NCI-H526 treated with DMSO at 0.1 percent for 48 hours (cell line): ENCODE data around the gene FMN1.
A peak's percentile ranks its signal among the peaks of the same experiment; 100 is the strongest.

ENCODE experiments used
- DNase-seq: peaks from one replicate; lab custom pipeline; 2025; lab: John Stamatoyannopoulos, UW

FMN1 gene

DNA sequence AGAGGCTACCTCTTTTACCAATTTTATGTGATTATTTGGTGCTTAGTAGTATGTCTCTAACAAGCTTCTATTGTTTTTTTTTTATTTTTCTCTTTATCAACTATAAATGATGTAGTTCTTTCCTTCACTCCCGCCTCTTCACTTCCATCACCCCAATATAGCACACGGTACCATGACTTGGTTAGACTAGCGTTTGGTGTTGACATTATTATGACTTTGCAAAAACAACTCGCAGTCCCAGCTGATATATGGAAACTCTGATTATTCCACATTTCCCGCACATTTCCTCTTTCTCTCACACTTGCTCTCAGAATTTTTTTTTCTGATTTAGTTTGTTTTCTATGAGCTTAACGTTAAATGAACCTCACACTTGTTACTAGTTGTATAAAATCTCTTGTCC lies 314.5 kb downstream of the FMN1 start:
- no peak for DNase-seq

DNA sequence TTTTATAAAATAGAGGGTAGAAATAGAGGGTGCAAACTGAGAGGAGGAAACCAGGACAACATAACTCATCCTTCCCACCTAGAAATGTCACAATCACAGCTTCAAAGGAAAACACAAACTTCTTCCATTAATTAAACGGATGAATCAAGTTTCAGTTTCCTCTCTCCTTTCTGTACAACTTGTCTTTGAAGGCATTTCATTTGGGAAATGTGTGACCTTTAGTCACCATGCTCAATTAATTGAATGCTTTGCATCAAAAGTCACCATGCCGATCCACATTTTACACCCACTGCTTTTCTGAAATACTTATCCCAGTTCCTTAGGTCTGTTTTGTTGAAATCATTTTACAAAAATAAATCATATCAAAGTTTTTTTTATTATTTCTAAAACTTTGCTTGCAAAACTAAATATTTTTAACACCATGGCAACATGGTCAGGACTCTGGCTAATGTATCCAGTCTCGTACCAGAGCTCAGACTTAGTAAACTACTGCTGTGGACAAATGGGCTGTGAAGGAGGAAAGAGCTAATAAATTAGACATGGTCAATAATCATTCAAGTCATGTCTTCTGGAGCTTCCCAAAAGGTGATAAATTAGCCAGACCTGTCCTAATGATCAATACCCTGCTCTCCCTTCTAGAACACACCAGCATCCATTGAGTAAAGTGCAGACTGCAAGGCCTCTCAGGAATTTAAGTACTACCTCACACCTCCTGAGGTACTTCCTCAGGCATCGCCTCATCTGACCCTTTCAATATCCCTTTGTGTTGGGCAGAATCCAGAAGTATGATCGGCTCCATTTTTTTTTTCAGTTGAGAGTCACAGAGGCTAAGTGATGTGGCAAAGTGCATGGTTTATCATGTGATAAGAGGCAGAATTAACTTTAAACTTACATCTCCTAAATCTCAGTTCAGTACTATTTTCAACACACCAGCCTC lies 315.4 kb downstream of the FMN1 start:
- no peak for DNase-seq

DNA sequence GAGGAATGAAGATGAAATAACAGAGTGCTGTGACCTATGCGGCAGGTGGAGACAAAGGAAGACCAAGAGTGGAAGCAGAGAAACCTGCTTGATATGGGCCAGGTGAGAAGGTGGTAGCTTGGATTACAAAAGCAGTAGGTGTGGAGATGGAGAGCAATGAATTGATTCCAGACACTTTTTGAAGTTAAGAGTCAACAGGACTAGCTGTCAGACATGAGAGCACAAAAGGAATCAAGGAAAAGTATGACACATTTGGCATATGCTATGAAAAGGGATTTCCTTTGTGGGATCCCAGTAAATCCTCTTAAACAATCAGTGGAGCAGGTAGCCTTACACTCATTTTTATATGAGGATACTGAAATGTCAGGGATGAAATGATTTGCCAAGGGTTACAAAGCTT lies 316.2 kb downstream of the FMN1 start:
- no peak for DNase-seq

DNA sequence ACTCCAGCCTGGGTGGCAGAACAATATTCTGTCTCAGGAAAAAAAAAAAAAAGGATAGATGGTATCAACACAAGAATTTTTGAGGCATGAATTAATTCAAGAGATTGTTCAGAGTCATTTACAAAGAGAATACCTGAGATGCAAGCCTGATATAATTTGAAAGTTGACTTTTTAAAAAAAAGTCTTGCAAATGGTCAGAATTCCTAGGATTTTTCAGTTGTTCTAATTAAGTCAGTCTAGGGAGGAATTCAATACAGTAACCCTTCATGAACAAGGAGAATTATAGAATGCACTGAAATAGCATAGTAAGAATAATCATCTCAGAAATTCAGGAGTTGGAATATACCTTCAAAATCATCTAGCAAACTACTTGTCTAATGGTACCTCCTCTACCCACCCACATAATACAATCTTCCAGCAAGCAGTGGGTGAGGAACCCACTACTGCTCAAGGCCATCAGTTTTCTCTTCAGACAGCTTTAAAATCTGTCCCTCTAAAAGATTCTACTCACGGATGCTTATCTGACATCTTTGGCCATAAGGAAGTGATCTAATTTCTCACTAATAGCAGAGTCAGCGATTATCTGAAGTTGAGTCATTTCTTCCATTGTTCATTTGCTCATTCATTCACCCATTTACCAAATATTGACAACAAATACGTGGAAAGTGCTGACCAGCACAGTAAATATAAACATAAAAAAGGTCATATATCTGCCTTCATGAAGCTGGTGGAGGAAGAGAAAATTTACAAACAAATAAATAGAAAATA lies 317.1 kb downstream of the FMN1 start:
- DNase-seq: no peak

DNA sequence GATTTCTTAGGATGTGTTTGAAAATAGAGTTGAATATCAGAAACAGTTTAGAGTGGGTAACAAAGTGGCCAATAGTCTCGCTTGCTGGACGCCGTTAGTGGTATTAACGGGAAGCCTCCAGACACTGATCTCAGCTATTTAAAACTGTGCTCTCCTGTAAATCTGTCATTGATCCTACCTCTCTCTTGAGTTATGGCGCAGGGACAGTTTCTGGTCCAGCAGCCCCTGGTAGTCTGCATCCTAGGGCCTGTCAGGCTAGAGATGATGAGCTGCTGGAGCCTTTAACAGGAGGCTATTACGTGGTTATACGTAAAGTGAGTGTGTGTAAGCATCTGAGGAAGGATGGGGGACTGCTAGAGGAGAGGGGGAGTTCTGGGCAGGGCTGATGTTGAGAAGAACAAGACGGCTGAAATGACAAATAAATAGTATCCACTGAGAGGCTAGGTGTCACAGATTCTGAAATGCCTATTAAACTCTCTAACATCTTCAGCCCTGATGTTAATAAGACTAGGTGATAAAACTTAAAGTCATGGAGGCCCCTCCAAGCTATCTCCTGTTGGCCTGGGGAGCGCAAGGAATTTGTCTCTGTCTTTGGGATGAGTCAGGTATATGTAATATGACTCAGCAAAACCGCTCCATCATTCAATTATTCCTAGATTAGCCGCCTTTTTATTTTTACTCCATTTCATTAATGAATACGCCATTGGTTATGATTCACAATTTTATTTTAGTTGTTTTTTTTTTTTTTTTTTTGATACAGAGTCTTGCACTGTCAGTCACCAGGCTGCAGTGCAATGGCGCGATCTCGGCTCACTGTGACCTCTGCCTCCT lies 321.0 kb downstream of the FMN1 start:
- DNase-seq: no peak

DNA sequence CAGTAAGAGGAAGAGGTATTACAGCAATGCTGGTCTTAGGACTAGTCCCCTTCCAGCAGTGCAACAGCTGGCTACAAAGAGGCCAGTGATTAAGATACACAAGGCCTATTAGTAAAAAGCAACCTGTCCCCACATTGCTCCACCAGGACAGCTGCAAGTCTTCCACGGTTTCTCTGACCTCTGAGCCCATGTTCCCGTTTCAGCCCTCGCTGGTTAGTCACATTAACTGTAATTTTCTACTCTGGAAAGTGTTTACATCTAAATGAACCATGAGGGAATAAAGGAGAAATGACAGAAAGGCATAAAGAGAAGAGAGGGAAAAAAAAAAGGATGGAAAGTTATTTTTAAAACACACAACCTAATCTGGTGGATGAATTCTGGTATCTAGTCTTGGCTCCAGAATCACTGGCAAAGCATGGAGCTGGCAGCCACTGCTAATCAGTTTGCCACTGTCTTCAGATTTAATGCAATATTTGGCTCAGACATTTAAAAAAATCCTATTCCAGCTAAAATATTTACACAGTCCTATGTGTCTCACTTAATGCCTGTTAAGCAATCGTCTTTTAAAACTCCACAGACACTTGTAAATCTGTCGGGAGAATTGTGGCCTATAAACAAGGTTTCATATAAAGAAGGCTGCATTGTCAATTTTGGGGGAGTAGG lies 321.8 kb downstream of the FMN1 start:
- no peak for DNase-seq

DNA sequence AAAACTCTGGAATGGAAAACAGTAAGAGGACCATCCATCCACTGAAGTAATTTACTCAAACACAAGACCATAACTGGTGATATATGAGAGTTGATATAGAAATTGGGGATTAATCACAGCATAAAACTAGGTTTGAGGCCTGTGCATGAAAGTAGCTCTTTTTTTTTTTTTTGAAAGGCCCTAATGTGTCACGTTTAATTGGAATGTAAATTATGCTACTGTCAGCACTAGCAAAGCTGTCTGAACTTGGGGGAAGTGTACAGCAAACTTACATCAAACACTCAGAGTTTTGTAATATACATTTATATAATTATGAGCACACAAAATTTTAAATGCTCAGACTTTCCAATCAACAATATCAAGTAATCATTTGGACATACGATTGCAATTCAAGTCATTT lies 322.6 kb downstream of the FMN1 start:
- no peak for DNase-seq

DNA sequence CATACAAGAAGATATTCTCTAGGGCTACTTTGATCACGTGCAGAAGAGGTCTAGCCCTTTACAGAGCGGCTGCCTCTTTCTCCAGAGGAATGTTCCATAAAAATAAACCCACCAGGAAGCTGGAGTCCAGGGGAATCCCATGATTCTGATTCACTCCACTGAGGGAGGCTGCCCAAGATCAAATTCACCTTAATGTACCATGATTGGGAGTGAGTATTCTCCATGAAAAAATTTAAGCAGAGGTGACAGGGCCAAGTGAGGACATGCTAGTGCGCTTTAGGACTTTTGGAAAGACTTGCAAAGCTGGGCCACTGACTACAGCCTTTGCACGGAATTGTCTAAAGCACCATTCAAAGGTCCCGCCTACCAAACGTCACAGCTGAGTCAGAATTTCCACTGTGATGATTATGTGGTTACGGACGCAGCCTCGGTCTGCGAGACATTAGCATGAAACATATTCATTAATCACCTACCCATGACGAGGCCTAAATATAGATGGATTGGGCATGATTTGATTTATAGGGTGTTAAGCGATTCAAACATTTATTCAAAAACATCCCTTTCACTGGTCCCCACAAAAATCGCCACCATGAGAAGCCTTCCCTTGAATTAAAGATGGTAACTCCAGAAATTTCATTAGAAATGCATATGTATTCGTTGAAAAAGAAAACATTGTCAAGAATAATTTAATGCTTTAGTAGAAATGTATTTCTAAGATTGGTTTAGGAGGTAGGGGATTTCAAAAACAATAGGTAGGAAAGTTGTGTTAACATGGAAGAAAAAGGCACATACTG lies 324.1 kb downstream of the FMN1 start:
- no peak for DNase-seq

DNA sequence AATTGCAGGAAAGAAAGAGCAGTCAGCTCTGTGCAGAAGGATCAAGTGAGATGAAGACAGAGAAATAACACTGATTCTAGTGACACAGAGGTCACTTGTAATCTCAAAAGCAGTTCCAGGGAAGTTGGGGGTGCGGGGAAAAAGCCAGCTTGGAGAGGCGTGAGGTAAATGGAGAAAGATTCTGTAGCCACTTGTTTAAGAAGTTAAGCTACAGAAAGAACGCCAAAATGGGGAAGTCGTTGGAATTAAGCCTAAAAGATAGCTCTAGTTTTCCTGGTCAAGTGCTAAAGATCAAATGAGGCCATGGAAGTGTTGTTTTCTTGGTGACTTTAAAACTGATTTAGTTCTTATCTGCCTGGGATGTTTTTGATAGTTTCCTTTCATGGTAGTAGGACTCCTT lies 324.7 kb downstream of the FMN1 start:
- DNase-seq: no peak

DNA sequence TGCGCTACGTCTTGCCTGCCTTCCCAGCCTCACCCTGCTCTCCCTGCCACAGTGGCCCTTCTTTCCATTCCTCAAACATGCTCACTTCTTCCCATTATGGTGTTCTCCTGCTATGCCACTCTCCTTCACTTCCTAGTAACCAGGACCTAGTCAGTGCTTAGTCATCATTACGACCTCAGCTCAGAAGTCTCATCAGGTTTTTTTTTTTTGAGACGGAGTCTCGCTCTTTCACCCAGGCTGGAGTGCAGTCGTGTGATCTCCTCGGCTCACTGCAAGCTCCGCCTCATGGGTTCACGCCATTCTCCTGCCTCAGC lies 327.2 kb downstream of the FMN1 start:
- no peak for DNase-seq

DNA sequence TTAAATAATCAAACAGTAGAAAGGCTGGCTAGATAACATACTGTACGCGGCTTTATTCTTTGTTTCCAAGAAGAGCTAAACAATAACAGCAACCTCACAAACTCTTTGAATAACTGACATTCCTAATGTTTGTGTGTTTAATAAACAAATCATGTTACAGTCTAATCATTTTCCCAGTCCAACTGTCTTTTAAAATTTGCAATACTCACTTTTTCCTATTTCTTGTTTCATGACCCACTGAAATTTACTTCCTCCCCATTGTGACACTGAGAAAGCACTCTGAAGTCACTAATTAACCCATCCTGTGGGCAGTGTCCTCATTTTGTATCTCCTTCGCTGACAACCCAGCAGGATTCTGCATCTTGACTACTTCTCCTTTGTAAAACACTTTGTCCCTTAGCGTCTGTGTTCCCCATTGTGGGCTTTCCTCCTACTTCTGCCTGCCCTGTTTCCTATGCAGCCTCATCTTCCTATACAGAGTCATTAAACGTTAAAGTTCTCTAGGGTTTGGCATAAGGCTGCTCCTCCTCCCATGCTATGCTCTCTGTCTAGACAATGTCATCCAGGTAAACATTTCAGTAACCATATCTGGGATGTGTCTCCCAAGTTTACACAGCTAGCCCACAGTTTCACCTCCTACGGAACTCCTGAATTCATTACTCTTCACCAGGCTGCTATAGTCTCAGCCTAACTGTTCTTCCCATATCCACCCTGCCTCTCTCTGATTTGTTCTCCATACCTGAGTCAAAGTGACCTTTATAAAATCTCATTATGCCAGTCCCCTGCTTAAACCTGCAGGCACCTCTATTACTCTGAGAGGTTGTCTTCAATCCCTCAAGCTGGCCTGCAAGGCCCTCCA lies 327.8 kb downstream of the FMN1 start:
- peak; percentile 96 for DNase-seq

DNA sequence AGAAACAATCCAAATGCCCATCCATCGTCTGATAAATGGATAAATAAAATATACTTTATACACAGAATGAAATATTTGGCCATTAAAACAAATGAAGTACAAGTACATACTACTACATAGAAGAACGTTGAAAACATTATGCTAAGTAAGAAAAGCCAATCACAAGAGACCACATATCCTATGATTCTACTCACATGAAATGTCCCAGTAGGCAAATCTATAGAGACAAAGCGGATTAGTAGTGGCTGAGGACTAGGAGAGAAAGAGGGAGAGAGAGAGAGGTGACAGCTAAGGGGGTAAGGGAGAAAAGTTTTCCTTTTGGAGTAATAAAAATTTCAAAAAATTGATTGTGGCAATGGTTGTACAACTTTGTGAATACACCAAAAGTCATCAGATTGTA lies 329.7 kb downstream of the FMN1 start:
- peak; percentile 47 for DNase-seq

DNA sequence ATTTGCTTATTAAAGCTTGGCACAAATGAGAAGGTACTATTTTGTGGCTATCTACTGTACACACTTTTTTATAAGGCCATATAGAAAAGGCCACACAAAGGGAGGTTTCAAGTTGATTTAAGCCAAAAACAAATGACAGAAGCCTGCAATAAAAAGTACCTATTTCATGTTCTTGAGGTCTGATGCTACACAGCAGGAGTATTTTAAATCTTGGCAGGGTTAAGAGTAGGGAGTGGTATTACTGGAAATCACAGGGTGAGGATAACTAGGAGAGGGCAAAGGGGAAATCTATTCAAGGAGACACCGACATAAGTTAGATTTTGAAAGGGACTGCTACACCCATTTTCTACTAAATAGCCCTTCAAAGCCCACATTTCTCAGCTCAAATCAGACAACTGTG lies 330.5 kb downstream of the FMN1 start:
- DNase-seq: no peak

DNA sequence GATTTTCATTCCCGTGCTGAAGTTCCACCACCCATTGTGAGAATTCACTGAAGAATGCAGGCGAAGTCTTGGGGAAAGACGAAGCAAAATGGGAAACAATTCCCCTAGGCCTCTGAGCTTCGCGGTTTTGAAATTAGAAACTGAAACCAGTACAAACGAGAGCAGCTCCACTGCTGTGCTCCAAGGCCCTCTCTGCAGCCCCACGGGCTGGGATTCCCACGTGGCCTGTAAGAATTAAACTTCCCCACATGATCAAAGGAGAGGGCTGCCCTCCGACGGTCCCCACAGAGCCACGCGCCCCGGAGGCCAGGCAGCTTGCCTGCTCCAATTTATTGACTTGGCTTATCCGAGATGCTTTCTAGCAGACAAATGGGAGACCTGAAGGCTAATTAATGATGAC lies 332.8 kb downstream of the FMN1 start:
- no peak for DNase-seq

DNA sequence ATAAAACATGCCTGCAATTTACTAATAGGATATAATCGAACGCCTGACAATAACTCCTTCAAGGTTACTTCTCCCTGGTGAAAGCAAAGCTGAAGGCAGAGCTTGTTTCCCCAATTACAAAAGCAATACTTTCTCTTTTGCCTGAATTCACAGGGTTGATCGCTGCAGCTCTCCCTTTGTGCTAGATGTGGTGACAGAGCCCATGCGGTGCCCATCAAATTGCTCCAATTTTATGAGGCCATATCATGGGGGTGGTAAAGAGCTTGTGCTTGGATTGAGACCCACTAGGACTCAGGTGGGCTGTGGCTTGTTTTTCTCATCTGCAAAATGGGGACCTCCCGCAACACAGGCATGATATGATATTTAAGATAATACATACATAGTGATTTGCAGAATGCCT lies 333.3 kb downstream of the FMN1 start:
- DNase-seq: no peak

DNA sequence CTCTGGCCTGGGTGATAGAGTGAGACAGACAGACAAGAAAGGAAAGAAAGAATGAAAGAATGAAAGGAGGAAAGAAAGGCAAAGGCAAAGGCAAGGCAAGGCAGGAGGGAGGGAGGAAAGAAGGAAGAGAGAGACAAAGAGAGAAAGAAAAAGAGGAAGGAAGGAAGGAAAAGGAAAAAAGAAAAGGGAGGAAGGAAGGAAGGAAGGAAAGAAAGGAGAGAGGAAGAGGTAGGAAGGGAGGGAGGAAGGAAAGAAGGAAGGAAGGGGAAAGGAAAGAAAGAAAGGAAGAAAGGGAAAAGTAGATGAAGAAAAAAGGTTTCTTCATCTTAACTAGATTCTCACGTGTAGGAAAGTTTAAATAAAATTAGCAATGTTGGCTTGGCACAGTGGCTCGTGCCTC lies 334.5 kb downstream of the FMN1 start:
- no peak for DNase-seq

DNA sequence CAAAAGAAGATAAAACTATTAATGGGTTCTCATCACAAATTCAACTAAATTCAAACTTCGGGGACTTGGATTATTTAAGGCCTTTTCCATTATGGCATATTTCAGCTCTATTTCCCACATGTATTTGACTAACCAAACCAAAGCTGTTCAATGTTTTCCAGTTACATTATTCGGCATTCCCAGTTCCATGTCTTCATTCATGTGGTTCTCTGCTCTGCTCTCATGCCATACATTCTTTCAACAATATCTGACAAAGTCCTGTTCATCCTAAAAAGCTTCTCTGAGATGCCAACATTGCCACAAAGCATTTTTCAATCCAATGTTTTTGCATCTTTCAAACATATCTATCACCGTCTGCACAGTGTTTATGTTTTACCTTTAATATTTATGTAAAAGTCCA lies 335.3 kb downstream of the FMN1 start:
- no peak for DNase-seq

DNA sequence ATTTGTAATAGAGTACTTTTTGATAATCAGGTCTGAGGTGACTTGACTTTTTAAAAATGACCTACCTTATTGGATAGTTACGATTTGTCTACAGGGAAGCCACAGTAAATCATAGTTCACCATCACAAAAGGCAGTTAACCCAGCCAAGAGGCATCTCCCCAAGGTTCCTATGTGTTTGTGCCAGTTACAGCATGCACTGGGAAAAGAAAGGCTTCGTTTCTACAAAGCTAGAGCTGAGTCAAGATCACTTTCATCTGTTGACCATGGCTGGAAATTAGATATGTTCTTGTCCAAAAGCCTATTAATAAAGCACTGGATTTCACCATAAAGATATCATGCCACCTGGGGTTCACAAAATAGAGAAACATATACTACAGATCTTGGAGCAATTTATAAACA lies 336.8 kb downstream of the FMN1 start:
- no peak for DNase-seq

DNA sequence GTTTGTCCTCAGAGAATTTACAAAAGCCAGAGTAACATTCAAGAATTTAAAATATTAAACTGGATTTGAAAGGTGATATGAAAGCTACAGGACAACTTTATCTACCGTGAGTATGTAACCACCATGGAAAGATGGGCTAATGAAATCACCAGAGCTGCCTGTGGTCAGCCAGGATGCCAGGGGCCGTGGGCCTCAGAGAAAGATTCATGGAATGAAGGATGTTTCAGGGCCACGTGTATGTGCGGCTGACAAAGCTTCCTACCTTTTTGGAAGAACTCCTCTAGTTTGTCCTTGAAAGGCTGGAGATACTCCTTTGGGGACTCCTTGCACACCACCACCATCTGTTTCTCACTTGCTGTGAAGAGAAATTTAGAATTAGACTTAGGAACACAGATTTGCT lies 337.8 kb downstream of the FMN1 start:
- DNase-seq: no peak

DNA sequence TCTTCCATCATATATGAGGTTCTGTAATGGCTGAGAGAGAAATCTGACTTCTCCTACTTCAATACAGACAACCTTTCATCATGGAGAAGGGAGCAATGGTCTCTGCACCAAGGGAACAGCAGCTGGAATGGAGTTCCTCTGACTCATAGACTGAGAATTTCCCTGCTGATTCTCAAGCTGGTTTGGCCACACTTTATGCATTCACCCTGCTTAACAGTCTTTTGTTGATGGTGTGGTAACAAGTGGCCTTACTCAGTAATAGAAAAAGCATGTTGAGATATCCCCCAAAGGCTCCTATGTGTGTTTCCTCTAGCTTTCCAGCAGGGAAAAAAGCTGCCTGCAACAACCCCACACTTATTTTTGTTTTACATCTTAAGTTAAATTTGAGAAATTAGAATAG lies 338.6 kb downstream of the FMN1 start:
- no peak for DNase-seq
